Measurements from ENCODE around the gene BCL2.

Gene BCL2

DNA sequence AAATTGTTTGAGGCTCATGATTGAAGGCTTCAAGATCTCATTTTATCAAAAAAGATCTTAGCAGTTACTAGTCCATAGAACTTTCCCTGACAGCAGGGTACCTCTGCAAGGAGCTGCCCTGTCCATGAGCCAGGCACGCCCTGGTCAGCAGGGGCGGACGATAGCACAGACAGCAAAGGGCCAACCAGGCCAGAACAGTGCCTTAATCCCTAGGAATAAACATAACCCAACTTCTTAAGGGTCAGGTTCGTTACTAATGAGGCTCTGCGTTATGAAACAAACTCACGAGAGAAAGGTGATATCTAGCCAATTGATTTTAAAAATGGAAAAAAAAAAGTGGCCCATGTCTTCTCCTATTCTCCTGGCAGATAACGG, 59.2 kb downstream of the BCL2 start:
- DNase-seq (ENCODE audit: low read depth) = no peak
- in situ Hi-C loops (cut with HindIII; ENCODE audit: low sequenced_read_pairs) = no loop called here
- TF ChIP-seq, protein P1, sequence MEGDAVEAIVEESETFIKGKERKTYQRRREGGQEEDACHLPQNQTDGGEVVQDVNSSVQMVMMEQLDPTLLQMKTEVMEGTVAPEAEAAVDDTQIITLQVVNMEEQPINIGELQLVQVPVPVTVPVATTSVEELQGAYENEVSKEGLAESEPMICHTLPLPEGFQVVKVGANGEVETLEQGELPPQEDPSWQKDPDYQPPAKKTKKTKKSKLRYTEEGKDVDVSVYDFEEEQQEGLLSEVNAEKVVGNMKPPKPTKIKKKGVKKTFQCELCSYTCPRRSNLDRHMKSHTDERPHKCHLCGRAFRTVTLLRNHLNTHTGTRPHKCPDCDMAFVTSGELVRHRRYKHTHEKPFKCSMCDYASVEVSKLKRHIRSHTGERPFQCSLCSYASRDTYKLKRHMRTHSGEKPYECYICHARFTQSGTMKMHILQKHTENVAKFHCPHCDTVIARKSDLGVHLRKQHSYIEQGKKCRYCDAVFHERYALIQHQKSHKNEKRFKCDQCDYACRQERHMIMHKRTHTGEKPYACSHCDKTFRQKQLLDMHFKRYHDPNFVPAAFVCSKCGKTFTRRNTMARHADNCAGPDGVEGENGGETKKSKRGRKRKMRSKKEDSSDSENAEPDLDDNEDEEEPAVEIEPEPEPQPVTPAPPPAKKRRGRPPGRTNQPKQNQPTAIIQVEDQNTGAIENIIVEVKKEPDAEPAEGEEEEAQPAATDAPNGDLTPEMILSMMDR (IDR thresholded peaks at IDR 0.05; ENCODE audit: low read depth, low read length, missing control alignments) = no peak
- no peak overlapping the region for H3K4me3 ChIP-seq (ENCODE audit: low read depth, low read length)

DNA sequence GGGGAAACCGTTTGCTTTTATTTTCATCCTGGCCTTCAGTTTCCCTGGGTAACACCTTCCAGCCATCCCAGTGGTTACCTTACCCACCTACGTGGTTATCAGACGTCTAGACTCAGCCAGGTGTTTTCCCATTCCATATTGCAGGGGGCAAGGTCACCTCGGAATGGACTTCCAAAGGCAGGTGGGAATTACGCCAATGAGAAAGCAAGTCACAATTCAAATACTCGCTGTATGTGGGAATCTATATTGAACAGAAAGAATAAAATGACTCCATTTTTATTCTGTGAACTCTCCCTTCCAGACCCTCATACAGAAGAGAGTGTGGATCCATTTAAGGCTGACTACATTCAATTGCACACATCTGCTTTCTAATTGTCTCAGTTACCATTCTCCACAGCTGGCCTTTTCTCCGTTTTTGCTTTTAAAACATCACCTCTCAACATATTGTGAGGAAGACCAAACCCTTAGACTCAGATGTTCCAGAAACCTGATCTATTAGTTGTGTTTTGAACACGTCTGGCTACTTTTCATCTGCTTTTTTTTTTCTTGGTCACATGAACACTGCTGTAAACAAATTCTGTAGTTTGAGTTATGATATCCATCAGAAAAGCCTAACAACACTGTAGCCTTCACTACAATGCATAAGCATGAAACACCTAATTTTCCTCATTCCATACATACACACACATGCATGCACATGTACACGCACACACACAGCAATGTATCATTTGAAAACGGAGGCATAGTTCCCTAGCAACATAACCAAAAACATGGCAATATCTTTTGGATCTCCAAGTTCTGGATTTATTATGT, 59.8 kb downstream of the BCL2 start:
- in situ Hi-C loops (cut with HindIII; ENCODE audit: low sequenced_read_pairs) = no loop called here
- DNase-seq (ENCODE audit: low read depth) = no peak
- TF ChIP-seq, protein P1 (IDR thresholded peaks at IDR 0.05; ENCODE audit: low read depth, low read length, missing control alignments) = no peak
- H3K4me3 ChIP-seq (ENCODE audit: low read depth, low read length) = no peak overlapping the region

DNA sequence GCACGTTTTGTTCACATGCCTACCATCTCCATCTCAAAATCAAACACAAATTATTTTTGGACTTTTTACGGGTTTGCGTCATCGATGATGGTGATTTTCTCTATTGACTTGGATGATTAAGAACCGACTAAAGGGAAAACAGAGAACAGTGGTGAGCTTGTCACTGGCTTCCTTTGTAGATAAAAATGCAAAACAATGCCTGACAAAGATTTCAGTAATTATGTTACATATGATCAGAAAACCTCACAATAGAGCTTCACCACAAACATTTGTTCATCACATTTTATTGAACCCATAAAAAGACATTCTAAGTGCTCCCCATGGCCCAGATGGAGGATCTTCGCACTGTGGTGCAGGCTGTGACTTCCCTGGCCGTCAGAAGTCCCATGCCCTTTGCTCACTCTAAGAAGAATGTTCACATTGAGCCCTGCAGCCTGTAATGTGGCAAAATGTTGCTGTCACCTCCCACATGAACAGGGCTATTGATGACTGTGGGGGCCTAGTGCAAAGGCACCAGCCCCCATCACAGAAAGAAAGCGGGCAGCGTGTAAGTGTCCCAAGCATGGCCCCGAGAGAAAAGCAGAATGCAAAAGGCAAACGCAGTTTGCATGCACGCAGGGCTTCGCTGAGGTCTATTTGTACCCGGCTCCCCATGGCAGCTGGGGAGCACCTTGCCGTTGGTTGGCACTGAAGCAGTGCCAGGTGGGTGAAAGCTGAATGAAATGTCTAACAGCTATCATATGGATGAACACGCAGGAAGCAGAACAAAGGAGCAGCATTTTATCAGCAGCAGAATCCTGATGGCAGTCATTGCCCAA, 60.6 kb downstream of the BCL2 start:
- DNase-seq (ENCODE audit: low read depth) = no peak
- no peak overlapping the region for H3K4me3 ChIP-seq (ENCODE audit: low read depth, low read length)
- TF ChIP-seq, protein P1 (IDR thresholded peaks at IDR 0.05; ENCODE audit: low read depth, low read length, missing control alignments) = no peak
- in situ Hi-C loops (cut with HindIII; ENCODE audit: low sequenced_read_pairs) = no loop called here

DNA sequence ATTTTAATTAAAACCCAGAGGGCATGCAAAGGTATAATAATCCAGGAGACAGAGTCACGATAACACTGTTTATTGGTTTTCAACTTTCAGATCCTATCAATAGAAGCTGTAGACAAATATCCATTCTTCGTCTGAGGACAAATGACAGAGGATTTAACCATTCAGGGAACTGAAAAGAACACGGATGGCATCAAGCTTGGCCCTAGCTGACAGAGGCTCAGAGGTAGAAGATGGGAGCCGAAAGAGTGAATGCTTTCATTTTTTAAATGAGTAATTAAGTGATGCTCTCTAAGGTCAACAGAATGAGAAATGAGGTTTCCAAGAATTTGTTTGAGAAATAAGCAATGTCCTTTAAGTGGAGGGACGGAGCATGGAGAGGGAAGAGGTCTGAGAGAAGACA, 62.1 kb downstream of the BCL2 start:
- no peak for DNase-seq (ENCODE audit: low read depth)
- in situ Hi-C loops (cut with HindIII; ENCODE audit: low sequenced_read_pairs) = no loop called here
- H3K4me3 ChIP-seq (ENCODE audit: low read depth, low read length) = no peak overlapping the region
- TF ChIP-seq, protein P1 (IDR thresholded peaks at IDR 0.05; ENCODE audit: low read depth, low read length, missing control alignments) = no peak

DNA sequence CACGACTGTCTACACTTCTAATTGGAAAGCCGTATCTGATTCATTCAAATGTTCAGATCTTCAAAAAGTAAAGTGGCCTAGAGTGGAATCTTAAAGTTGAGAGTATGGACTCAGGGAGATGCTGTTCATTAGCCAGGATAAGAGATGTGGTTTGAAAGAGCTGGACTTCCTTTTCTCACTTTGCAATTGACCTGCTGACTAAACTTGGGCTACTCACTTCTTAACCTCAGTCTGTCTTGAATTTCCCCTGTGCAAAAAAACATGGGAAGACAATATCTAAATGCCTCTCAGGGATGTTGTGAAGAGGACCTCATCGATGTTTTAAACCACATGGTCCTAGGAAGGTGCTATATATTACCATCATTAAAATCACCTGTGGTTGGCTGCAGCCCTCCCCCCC, 64.1 kb downstream of the BCL2 start:
- H3K4me3 ChIP-seq (ENCODE audit: low read depth, low read length) = no peak overlapping the region
- no peak for DNase-seq (ENCODE audit: low read depth)
- TF ChIP-seq, protein P1 (IDR thresholded peaks at IDR 0.05; ENCODE audit: low read depth, low read length, missing control alignments) = no peak
- in situ Hi-C loops (cut with HindIII; ENCODE audit: low sequenced_read_pairs) = no loop called here

DNA sequence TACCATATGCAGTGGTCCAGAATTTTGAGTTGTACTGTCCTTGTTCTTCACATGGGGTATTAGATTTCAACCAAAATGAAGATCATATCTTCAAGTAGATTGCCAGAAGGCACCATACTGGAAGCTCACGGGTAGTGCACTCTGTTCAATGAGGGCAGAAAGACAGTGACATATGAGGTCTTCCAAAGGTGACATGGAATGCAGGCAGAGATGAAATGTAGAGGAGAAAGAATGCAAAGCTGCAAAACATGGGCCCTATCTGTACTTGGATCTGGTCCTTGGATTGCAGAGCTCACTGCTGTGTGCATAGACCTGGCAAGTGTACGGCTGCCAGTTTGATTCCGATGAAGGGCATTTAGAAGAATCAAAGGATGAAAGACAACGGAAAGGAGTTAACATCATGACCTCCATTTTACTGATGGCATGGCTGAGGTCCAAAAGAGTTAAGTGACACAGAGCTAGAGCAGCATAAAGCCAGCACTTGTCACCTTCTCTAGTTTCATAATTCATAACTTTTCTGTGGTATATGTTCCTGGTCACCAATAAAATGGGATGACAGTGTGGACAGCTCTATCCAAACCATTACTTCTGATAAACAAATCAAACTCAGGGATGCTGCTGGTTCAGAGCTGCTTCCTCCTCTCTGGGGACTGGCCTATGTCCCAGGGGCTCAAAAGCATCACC, 64.7 kb downstream of the BCL2 start:
- in situ Hi-C loops (cut with HindIII; ENCODE audit: low sequenced_read_pairs) = no loop called here
- TF ChIP-seq, protein P1 (IDR thresholded peaks at IDR 0.05; ENCODE audit: low read depth, low read length, missing control alignments) = no peak
- H3K4me3 ChIP-seq (ENCODE audit: low read depth, low read length) = no peak overlapping the region
- no peak for DNase-seq (ENCODE audit: low read depth)

Measured in astrocyte of the cerebellum (primary cell).